Activated CD4-positive, CD25-positive, alpha-beta regulatory T cell (primary cell): ENCODE data around the gene CTDP1.

Experiments
- DNase-seq, 4 experiments: peaks; one replicate each; lab custom pipeline; 2025; lab: John Stamatoyannopoulos, UW

The CTDP1 gene

GRCh38 chr18:79766308-79766707, 86.7 kb downstream of the CTDP1 start:
- no peak for DNase-seq

- no peak for DNase-seq
Observed at GRCh38 chr18:79768745-79769144, 89.1 kb downstream of the CTDP1 start.

DNA sequence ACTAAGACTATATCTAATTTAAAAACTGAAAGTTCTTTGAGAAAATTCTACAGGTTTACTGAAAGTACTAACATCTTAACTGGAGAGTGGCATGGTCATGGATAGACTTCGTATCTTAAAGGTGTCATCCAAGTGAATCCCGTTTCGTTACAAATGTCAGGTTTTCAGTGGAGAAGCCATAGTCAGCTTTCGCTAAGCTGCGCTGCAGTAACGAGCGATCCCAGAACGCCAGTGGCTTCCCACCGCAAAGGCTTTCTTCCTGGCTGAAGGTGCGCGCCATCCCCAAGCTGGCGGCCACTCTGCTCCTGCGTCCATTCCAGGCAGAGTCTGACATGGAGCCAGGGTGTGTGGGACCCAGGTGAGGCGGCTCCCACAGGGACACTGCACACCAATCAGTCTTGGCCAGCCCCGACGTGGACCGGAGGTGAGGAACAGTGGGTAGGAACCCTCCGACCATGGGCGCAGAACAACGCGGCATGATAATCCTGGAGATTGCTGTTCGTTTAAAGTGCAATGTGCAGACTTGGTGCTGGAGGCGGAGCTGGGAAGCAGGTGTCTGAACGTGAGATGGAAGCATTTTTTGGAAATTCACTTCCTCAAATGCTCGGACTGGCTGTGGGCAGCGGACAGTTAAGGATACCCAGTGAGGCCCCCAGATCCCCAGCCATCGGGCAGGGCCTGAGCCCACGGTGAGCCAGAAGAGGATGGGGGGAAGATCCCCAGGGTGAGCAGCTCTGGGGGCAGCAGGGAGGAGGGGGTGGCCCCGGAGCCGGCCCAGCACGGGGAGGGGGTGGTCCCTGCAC, 90.3 kb downstream of the CTDP1 start:
- no peak for DNase-seq

- DNase-seq, result no peak
Observed at GRCh38 chr18:79770501-79770815, 90.9 kb downstream of the CTDP1 start.

DNA sequence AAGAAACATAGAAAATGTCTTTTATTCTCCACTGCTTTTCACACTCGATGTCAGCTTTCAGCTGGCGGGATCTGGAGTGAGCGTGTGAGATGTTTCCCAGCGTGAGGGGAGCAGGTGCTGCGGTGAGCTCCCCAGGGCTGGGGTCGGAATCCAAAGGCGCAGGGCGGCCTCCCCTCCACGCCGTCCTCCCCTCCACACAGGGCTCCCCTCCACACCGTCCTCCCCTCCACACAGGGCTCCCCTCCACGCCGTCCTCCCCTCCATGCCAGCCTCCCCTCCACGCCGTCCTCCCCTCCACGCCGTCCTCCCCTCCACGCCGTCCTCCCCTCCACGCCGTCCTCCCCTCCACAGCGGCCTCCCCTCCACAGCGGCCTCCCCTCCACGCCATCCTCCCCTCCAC, 91.2 kb downstream of the CTDP1 start:
- no peak for DNase-seq

DNA sequence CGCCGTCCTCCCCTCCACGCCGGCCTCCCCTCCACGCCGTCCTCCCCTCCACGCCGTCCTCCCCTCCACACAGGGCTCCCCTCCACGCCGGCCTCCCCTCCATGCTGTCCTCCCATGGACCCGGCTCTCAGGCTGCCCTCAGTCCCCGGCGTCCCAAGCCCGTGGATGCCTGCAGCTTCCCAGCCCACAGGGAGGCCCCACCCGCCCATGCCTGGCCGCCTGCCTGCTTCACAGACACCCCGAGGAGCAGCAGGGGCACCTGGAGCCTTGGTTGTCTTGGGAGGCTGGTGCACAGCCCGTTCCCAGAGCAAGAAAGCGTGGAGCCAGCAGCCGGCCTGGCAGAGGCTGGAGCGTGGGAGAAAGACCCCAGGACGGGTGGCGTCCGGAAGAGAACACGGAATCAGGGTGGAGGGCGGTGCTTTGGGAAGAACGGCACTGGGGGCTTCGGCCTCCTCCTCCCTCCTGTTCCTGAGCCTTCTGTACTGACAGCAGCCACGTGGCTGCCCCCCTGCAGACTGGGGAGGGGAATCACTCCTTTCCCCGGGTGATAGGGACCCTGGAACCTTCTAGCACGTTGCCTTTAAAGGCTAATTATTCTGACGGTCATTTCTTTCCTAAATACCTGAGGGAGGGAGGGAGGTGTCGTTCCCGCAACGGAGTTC, 92.0 kb downstream of the CTDP1 start:
- DNase-seq, result no peak

- no peak for DNase-seq
Observed at GRCh38 chr18:79772108-79772864, 92.7 kb downstream of the CTDP1 start.

GRCh38 chr18:79772865-79773696, 93.5 kb downstream of the CTDP1 start:
- no peak for DNase-seq

GRCh38 chr18:79774111-79774510, 94.5 kb downstream of the CTDP1 start:
- no peak for DNase-seq

GRCh38 chr18:79775441-79776221, 96.0 kb downstream of the CTDP1 start:
- no peak for DNase-seq

DNA sequence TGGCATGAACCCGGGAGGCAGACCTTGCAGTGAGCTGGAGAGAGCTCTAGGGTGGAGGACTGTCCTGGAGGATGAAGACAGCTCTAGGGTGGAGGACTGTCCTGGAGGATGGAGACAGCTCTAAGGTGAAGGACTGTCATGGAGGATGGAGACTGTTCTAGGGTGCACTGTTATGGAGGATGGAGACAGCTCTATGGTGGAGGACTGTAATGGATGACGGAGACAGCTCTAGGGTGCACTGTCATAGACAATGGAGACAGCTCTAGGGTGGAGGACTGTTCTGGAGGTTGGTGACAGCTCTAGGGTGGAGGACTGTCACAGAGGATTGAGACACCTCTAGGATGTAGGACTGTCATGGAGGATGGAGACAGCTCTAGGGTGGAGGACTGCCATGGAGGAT, 97.1 kb downstream of the CTDP1 start:
- DNase-seq, result no peak

DNA sequence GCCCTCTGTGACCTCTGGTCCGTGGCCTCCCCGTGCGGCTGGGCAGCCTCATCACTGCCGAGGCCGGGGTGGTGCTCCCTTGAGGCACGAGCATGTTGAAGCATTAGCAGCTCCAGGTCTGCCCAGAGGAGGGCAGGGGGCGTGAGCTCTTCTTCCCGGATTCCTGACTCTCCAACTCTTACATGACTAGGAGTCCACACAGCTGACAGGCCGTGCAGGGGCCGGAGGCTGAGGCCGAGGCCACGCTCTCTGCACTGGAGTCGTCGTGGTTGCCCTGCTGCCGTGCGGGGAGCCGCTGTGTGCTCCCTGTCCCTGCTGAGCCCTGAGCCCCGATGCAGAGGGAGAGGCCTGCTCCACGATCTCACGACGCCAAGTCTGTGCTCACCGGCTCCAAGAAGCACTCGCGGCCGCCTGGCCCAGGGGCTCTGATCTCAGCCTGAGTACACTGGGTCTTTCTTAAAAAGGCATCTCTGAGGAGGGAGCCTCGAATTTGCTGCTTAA, 98.7 kb downstream of the CTDP1 start:
- no peak for DNase-seq

DNA sequence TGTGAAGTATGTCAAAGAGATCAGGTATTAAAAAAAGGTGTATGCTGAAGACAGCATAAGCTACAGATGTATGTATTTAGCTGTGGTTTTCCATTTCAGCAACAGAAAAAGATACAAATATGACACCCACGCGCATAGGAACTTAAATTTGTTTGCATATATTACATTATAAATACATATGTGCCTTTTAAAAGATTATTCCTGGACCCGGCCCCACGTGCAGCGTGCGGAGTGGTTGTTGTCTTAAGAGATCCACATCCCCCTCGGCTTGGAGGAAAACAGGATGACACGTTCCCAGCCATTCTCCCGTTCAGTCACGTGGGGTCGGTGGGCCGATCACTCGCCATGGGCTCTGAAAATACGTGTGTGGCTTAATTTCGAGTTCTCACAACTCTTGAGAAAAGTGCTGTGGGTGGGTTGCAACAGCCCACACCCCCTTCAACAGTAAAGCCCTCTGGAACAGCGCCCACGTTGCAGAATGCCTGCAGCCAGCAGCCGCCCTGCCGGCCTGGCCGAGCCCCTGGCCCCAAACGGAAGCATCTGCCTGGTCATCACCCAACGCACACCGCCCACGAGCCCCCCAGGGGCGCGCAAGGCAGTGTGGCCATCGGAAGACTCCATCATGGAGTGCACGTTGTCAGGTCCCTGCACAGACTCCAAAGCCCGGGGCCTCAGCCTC, 99.6 kb downstream of the CTDP1 start:
- no peak for DNase-seq

- DNase-seq, result no peak
Observed at GRCh38 chr18:79779700-79780190, 100.1 kb downstream of the CTDP1 start.

DNA sequence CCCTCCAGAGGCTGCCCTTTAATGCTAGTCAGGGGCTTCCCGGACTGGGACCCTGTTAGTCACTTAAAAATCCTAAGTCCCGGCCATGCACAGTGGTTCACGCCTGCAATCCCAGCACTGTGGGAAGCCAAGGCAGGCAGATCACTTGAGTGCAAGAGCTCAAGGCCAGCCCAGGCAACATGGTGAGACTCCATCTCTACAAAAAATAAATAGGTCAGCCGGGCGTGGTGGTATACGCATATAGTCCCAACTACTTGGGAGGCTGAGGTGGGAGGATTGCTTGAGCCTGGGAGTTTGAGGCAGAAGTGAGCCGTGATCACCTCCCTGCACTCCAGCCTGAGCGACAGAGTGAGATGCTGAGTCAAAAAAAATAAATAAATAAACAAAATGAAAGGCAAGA, 100.9 kb downstream of the CTDP1 start:
- no peak for DNase-seq

- DNase-seq, result no peak
Observed at GRCh38 chr18:79781331-79781941, 101.8 kb downstream of the CTDP1 start.

GRCh38 chr18:79782566-79783308, 103.1 kb downstream of the CTDP1 start:
- DNase-seq, result no peak

- DNase-seq, result no peak
Observed at GRCh38 chr18:79784071-79784913, 104.7 kb downstream of the CTDP1 start.
